ENCODE measurements around the gene SMYD2.

- no peak for TF ChIP-seq NFE2L2 (conservative IDR thresholded peaks at IDR 0.05; ENCODE audit: low read length)
- TF ChIP-seq BCL3 (IDR thresholded peaks at IDR 0.05) = no peak
- TF ChIP-seq PHF8 (IDR thresholded peaks at IDR 0.05; ENCODE audit: borderline replicate concordance, low read depth) = no peak
- no peak for TF ChIP-seq RFX5 (IDR thresholded peaks at IDR 0.05)
- TF ChIP-seq CTCF (IDR thresholded peaks at IDR 0.05) = no peak
Observed at GRCh38 chr1:214331180-214331579, 50.2 kb downstream of the SMYD2 start.

Measured in A549 (cell line).